ENCODE measurements around the gene ING3.

ING3 gene

GRCh38 chr7:120950539-120951308 is at the start of gene ING3:
Gene ING3 (plus strand): TSS chr7:120950777. CDS start chr7:120950897, 120 bp downstream.
- DNase-seq (ENCODE audit: low read depth in 2 of 2), result peak; percentile 94 to 95

GRCh38 chr7:120915314-120916105 is 35.1 kb upstream of the ING3 start:
- DNase-seq (ENCODE audit: low read depth in 2 of 2), result no peak

- DNase-seq (ENCODE audit: low read depth in 2 of 2), result no peak
Observed at GRCh38 chr7:120916121-120916520, 34.5 kb upstream of the ING3 start.

GRCh38 chr7:120916538-120916937 is 34.0 kb upstream of the ING3 start:
- no peak for DNase-seq (ENCODE audit: low read depth in 2 of 2)

GRCh38 chr7:120919466-120919865 is 31.1 kb upstream of the ING3 start:
- no peak for DNase-seq (ENCODE audit: low read depth in 2 of 2)

- no peak for DNase-seq (ENCODE audit: low read depth in 2 of 2)
Observed at GRCh38 chr7:120920034-120920433, 30.5 kb upstream of the ING3 start.

- DNase-seq (ENCODE audit: low read depth in 2 of 2), result no peak
Observed at GRCh38 chr7:120920591-120921274, 29.8 kb upstream of the ING3 start.

GRCh38 chr7:120924837-120925236 is 25.7 kb upstream of the ING3 start:
- no peak for DNase-seq (ENCODE audit: low read depth in 2 of 2)

GRCh38 chr7:120925392-120925791 is 25.2 kb upstream of the ING3 start:
- no peak for DNase-seq (ENCODE audit: low read depth in 2 of 2)

GRCh38 chr7:120926943-120927346 is 23.6 kb upstream of the ING3 start:
- DNase-seq (ENCODE audit: low read depth in 2 of 2), result no peak

- DNase-seq (ENCODE audit: low read depth in 2 of 2), result no peak
Observed at GRCh38 chr7:120927454-120928103, 23.0 kb upstream of the ING3 start.

GRCh38 chr7:120931243-120931642 is 19.3 kb upstream of the ING3 start:
- no peak for DNase-seq (ENCODE audit: low read depth in 2 of 2)

- DNase-seq (ENCODE audit: low read depth in 2 of 2), result no peak
Observed at GRCh38 chr7:120933475-120933874, 17.1 kb upstream of the ING3 start.

- no peak for DNase-seq (ENCODE audit: low read depth in 2 of 2)
Observed at GRCh38 chr7:120939345-120939744, 11.2 kb upstream of the ING3 start.

- no peak for DNase-seq (ENCODE audit: low read depth in 2 of 2)
Observed at GRCh38 chr7:120941064-120941463, 9.5 kb upstream of the ING3 start.

GRCh38 chr7:120941856-120942255 is 8.7 kb upstream of the ING3 start:
- no peak for DNase-seq (ENCODE audit: low read depth in 2 of 2)

GRCh38 chr7:120942861-120943260 is 7.7 kb upstream of the ING3 start:
- no peak for DNase-seq (ENCODE audit: low read depth in 2 of 2)

GRCh38 chr7:120944826-120945562 is 5.6 kb upstream of the ING3 start:
- DNase-seq (ENCODE audit: low read depth in 2 of 2), result no peak

GRCh38 chr7:120947980-120948379 is 2.6 kb upstream of the ING3 start:
- no peak for DNase-seq (ENCODE audit: low read depth in 2 of 2)

GRCh38 chr7:120949393-120949911 is 1.1 kb upstream of the ING3 start:
- DNase-seq (ENCODE audit: low read depth in 2 of 2), result no peak

- no peak for DNase-seq (ENCODE audit: low read depth in 2 of 2)
Observed at GRCh38 chr7:120949998-120950538, 509 bp upstream of the ING3 start.

Data from stimulated activated CD8-positive, alpha-beta memory T cell treated with anti-CD3 and anti-CD28 coated beads, Interleukin-15, amount 100 ng/mL, for 4 hours (primary cell).